Vagina (tissue), 2 donors: Measurements from ENCODE around the gene SPX.

Experiments used
- POLR2A ChIP-seq, 2 donors: fragments of 450-650 bp; IDR thresholded peaks; one replicate each; pipeline ENCODE4 v1.6.1; 2017; ENCODE audit warnings: antibody characterized with exemption in 2 of 2, mild to moderate bottlenecking in 2 of 2, moderate library complexity in 2 of 2
- TF ChIP-seq, protein P1 (sequence below), 3 experiments: fragments of 450-650 bp in 2 of 3; fragments of 200-600 bp in 1 of 3; sonication (generic) in 1 of 3; IDR thresholded peaks; one replicate each; pipeline ENCODE4 v1.5.1; 2017 to 2019; ENCODE audit warnings: antibody characterized with exemption in 3 of 3, mild to moderate bottlenecking in 2 of 3, moderate library complexity in 2 of 3

DNA sequence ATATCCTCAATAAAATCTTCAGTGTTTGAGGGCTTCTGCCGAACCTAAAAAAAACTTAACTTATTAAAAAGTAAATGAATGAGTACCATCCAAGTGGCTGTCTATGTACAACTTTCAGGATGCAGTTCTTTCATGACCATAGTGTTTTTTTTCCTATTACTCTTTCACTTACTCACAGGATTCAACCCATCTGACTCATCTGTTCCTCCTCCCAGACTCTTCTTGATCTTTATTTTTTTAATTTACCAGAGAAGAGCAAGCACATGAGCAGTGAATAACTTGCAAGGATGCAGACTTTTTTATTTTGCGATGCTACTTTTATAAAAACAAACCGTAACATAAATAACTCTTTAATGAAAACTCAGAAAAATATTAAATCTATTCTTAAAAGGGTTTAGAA lies 49.1 kb upstream of the SPX start:
- TF ChIP-seq, protein P1, sequence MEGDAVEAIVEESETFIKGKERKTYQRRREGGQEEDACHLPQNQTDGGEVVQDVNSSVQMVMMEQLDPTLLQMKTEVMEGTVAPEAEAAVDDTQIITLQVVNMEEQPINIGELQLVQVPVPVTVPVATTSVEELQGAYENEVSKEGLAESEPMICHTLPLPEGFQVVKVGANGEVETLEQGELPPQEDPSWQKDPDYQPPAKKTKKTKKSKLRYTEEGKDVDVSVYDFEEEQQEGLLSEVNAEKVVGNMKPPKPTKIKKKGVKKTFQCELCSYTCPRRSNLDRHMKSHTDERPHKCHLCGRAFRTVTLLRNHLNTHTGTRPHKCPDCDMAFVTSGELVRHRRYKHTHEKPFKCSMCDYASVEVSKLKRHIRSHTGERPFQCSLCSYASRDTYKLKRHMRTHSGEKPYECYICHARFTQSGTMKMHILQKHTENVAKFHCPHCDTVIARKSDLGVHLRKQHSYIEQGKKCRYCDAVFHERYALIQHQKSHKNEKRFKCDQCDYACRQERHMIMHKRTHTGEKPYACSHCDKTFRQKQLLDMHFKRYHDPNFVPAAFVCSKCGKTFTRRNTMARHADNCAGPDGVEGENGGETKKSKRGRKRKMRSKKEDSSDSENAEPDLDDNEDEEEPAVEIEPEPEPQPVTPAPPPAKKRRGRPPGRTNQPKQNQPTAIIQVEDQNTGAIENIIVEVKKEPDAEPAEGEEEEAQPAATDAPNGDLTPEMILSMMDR (IDR thresholded peaks at IDR 0.05): no peak
- TF ChIP-seq POLR2A (IDR thresholded peaks at IDR 0.05): no peak
